Spleen (tissue), 7 donors: ENCODE results near the gene GJA5.

Experiments
- POLR2A ChIP-seq, 3 donors: fragments of 450-650 bp; IDR thresholded peaks; one replicate each; pipeline ENCODE4 v1.5.1; 2017; ENCODE audit warnings: antibody characterized with exemption in 3 of 3, mild to moderate bottlenecking in 1 of 3
- POLR2AphosphoS5 ChIP-seq, 3 donors: sonication (generic); formaldehyde crosslinking; IDR thresholded peaks; one replicate each; pipeline ENCODE4 v1.5.1; 2017; ENCODE audit warnings: antibody characterized with exemption in 3 of 3
- TF ChIP-seq, protein P1 (sequence below), 11 experiments: fragments of 200-600 bp in 7 of 11; fragments of 450-650 bp in 4 of 11; sonication (generic) in 4 of 11; IDR thresholded peaks in 8 of 11; conservative IDR thresholded peaks in 3 of 11; 1 replicate in 7 of 11; 2 replicates in 4 of 11; pipeline versions ENCODE4 v1.4.0 to v1.8.0; 2016 to 2021; ENCODE audit warnings: antibody characterized with exemption in 11 of 11, inconsistent platforms in 4 of 11, mild to moderate bottlenecking in 1 of 11
- donor health status: DM: no; HTN: no; CAD: no; lungs with moderate emphysema.
- donor health status: DM: no; HTN: no; CAD: no.
- donor health status: DM: no; HTN: no; CAD: no.

DNA sequence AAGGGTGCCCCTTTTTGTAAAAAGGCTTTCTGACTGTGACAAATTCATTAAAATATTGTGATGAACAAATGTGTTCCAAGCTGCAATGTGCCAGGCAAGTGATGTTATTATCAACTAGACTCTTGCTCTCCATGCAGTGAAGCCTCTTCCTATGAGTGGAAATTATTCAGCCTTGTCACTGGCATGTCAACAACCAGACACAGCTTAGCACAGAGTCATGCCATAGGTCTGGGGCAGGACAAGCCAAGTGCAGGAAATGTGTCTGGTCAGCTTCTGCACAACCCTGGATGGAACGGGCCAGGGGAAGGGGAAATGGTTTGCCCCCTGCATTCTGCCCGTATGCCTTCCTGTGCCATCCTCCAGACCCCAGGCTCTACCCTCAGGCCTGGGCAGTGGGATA lies 27.4 kb upstream of the GJA5 start:
- TF ChIP-seq, protein P1, sequence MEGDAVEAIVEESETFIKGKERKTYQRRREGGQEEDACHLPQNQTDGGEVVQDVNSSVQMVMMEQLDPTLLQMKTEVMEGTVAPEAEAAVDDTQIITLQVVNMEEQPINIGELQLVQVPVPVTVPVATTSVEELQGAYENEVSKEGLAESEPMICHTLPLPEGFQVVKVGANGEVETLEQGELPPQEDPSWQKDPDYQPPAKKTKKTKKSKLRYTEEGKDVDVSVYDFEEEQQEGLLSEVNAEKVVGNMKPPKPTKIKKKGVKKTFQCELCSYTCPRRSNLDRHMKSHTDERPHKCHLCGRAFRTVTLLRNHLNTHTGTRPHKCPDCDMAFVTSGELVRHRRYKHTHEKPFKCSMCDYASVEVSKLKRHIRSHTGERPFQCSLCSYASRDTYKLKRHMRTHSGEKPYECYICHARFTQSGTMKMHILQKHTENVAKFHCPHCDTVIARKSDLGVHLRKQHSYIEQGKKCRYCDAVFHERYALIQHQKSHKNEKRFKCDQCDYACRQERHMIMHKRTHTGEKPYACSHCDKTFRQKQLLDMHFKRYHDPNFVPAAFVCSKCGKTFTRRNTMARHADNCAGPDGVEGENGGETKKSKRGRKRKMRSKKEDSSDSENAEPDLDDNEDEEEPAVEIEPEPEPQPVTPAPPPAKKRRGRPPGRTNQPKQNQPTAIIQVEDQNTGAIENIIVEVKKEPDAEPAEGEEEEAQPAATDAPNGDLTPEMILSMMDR (IDR thresholded peaks at IDR 0.05 in 8 of 11, conservative IDR thresholded peaks at IDR 0.05 in 3 of 11): no peak
- no peak for TF ChIP-seq POLR2AphosphoS5 (IDR thresholded peaks at IDR 0.05)
- no peak for TF ChIP-seq POLR2A (IDR thresholded peaks at IDR 0.05)
